ENCODE results near the gene IGF1R. TPM values are rescaled to one million over a fixed set of nuclear protein-coding genes. Genes with fewer than 3 reads are reported as not detected.

The IGF1R gene
- total RNA-seq, 4 donors from 2014 or later, result 87.8 to 173 (median 107) TPM

DNA sequence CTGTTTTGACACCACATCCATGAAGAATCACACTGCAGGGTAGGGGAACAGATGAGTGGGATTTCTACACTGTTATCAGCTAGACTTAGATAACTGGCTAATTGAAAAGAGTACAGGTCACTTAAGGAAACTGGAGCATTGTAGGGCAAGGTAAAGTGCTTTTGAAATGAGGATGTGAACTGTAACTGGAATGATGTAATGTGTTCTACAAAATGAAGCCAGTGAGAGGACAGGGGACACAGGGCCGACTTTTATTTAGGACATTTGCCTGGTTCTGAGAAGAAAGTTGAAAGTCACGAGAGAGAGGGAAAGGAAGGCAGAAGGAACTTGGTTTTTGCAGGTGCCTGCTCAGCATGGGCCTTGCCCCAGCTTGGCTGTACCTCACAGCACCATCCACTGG is 50.5 kb downstream of the IGF1R start:
- H3K36me3 ChIP-seq, result no peaks in the 10 kb centered on the region
- H3K9me3 ChIP-seq, result no peaks in the 10 kb centered on the region
- H3K27me3 ChIP-seq, result no peaks in the 10 kb centered on the region
- no peak overlapping the region for H3K4me3 ChIP-seq
- DNase-seq (ENCODE audit: low spot score in 2 of 2), result no peak
- no peak for TF ChIP-seq POLR2A (IDR thresholded peaks at IDR 0.05)
- TF ChIP-seq, protein P1, sequence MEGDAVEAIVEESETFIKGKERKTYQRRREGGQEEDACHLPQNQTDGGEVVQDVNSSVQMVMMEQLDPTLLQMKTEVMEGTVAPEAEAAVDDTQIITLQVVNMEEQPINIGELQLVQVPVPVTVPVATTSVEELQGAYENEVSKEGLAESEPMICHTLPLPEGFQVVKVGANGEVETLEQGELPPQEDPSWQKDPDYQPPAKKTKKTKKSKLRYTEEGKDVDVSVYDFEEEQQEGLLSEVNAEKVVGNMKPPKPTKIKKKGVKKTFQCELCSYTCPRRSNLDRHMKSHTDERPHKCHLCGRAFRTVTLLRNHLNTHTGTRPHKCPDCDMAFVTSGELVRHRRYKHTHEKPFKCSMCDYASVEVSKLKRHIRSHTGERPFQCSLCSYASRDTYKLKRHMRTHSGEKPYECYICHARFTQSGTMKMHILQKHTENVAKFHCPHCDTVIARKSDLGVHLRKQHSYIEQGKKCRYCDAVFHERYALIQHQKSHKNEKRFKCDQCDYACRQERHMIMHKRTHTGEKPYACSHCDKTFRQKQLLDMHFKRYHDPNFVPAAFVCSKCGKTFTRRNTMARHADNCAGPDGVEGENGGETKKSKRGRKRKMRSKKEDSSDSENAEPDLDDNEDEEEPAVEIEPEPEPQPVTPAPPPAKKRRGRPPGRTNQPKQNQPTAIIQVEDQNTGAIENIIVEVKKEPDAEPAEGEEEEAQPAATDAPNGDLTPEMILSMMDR (IDR thresholded peaks at IDR 0.05), result no peak
- WGBS, result 80% methylated on average over 2 of the region's 2 CpGs
- no peak overlapping the region for H3K27ac ChIP-seq
- peaks cover 13% of the 10 kb centered on the region for H3K4me1 ChIP-seq

DNA sequence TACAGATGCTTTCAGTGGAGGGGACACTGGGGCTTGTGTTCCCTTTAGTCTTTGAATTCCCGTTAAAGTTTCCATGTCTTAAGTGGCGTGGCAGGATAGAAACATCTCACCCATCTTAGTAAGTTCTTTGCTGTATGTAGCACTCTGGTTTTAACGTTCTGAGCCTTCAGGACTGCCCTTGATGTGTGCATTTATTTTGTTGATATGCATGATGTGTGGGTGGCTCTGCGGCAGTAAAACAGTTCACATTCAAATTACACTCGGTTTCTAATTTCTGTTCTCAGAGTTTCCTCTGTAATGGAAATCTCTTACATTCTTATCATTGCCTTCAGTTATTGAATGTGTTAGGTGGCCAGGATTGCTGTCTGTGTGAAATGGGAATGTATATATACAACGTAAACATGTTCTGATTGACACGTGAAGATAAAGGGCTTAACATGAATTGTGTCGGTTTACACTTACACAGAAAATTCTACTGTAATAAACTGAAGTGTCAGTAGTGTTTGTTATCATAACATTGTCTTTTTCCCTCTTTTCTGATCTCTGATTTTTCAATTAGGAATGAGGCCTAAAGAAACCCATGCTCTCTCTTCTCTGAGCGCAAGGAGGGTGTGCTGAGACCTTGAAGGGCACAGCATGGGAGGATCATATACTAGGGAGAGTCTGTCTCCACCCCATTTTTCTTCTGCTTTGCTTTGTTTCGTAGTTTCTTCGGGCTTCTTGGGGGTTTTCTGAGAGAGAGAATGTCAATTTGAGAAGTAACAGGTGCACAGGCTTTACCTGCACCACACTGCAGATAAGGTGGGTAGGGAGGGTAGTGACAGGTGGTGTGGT is 51.5 kb downstream of the IGF1R start:
- Histone ChIP-seq H3K4me3 (no peak overlapping the region), H3K27me3 (no peaks in the 10 kb centered on the region), H3K27ac (no peak overlapping the region), H3K36me3 (no peaks in the 10 kb centered on the region), H3K4me1 (peaks cover 13% of the 10 kb centered on the region), H3K9me3 (no peaks in the 10 kb centered on the region)
- no peak for TF ChIP-seq EP300 (IDR thresholded peaks at IDR 0.05)
- TF ChIP-seq, protein P1 (IDR thresholded peaks at IDR 0.05), result no peak
- no peak for TF ChIP-seq POLR2A (IDR thresholded peaks at IDR 0.05)
- DNase-seq (ENCODE audit: low spot score in 2 of 2), result no peak
- 74% methylated on average over 11 of the region's 11 CpGs for WGBS

DNA sequence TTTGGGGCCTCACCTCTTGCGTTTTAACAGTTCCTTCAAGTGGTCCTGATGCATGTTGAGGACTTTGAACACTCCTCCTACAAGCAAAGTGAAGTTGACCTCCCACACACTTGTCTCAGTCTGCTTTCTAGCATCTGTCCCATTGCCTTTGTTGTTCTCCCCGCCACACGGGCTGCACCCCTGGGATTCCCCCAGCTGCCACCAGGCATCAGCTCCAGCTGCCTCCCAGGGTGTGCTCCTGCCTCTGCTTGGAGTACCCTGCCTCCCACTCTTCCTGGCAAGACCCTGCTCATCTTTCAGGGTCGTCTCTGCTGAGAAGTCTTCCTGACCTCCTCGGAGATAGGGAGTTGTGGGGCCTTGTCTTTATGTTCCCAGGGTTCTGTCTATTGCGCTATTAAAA is 52.2 kb downstream of the IGF1R start:
- Histone ChIP-seq H3K27me3 (no peaks in the 10 kb centered on the region), H3K4me3 (no peak overlapping the region), H3K9me3 (no peaks in the 10 kb centered on the region), H3K36me3 (no peaks in the 10 kb centered on the region), H3K27ac (no peak overlapping the region), H3K4me1 (peaks cover 13% of the 10 kb centered on the region)
- WGBS, result 83% methylated on average over 6 of the region's 6 CpGs
- DNase-seq (ENCODE audit: low spot score in 2 of 2), result no peak
- TF ChIP-seq, protein P1 (IDR thresholded peaks at IDR 0.05), result no peak
- TF ChIP-seq POLR2AphosphoS5 (IDR thresholded peaks at IDR 0.05) (no peak), EP300 (IDR thresholded peaks at IDR 0.05) (no peak), POLR2A (IDR thresholded peaks at IDR 0.05) (no peak)

DNA sequence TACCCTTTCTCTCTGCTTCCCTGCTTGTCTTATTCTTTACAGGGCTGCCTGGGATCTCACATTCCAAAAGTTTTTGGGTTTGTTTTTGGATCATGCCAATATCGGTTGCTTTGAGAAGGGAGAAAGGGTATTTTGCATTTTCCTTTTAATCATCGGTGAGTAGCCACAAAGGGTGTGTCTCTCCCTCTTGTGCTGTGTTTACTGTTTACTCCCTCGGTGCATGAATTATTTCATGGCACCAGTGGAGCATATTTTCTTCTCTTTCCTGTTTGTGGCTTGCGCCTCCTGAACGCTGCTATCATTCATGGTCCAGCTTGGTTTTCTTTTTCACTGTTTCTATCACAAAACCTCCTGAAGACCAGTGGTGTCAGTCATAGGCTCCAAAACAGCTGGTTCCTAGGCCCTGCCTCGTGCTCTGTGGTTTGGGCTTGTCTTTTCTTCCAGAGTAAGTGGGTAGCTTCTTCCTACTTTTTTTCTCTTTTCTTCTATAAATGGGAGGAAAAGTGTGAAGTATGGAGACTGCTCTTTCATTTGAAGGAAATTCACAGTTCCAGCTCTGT is 54.9 kb downstream of the IGF1R start:
- no peak for DNase-seq (ENCODE audit: low spot score in 2 of 2)
- Histone ChIP-seq H3K4me1 (peaks cover 13% of the 10 kb centered on the region), H3K27ac (no peak overlapping the region), H3K36me3 (peaks cover 12% of the 10 kb centered on the region), H3K4me3 (no peak overlapping the region), H3K27me3 (no peaks in the 10 kb centered on the region), H3K9me3 (no peaks in the 10 kb centered on the region)
- TF ChIP-seq, protein P1 (IDR thresholded peaks at IDR 0.05), result no peak
- no peak for TF ChIP-seq POLR2AphosphoS5 (IDR thresholded peaks at IDR 0.05)
- WGBS, result 33% methylated on average over 6 of the region's 6 CpGs

DNA sequence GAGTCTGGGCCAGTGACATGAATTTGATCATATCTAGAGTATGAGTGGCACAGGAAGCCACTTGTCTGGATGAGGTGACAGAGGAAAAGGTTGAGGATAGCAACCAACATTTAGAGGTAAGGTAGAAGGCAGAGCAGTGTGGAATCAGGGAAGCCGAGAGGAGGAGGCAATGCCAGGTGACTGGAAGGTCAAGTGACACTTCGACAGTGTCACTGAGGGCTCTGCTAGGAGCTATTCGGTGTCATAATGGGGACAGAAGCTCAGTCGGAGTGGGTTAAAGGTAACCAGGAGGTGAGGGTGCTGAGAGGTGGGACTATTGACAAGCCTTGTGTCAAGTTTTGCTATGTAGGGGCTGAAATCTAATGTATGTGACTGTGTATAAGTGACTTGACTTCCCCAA is 56.7 kb downstream of the IGF1R start:
- no peaks in the 10 kb centered on the region for H3K27me3 ChIP-seq
- H3K4me1 ChIP-seq, result peaks cover 13% of the 10 kb centered on the region
- H3K36me3 ChIP-seq, result peaks cover 13% of the 10 kb centered on the region
- TF ChIP-seq POLR2AphosphoS5 (IDR thresholded peaks at IDR 0.05) (no peak), POLR2A (IDR thresholded peaks at IDR 0.05) (no peak), EP300 (IDR thresholded peaks at IDR 0.05) (no peak)
- TF ChIP-seq, protein P1 (IDR thresholded peaks at IDR 0.05), result no peak
- WGBS, result 95% methylated on average over 4 of the region's 4 CpGs
- DNase-seq (ENCODE audit: low spot score in 2 of 2), result no peak
- H3K9me3 ChIP-seq, result no peaks in the 10 kb centered on the region
- H3K4me3 ChIP-seq, result no peak overlapping the region
- H3K27ac ChIP-seq, result no peak overlapping the region

All from suprapubic skin (tissue), 4 donors.